Activated T-helper 9 cell treated with anti-CD3 and anti-CD28 coated beads, Interleukin-2, amount 50 U/mL, for 16 hours (primary cell): ENCODE results near the gene P2RY14.
"Not testable (repeated sequence)": the region's sequence is repeated elsewhere in the genome, so short reads cannot be mapped to it uniquely, and the experiment has no call there.

ENCODE experiments used
- DNase-seq: peaks from one replicate; pipeline ENCODE4 v3.0.0-alpha.2; 2020; ENCODE audit warnings: low read depth

The P2RY14 gene

GRCh38 chr3:151259664-151260063, 18.7 kb downstream of the P2RY14 start:
- no peak for DNase-seq

DNA sequence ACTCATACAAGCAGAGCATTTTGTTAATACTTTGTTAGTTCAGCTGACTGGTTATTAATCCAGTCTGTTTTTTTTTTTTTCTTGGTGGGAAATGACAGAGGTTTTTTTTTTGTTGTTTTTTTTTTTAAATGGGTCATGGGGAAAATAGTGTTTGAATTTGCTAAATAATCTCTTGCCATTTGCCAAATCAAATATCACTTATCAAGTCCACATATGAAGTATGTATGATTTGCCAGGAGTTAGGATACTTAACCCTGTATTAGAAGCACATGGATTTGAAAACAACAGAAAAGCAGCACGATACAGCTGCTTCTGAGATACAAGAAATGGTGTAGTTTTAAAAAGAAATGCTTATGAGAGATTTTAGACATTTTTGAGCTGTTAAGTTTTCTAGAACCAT, 21.6 kb downstream of the P2RY14 start:
- DNase-seq, result no peak

DNA sequence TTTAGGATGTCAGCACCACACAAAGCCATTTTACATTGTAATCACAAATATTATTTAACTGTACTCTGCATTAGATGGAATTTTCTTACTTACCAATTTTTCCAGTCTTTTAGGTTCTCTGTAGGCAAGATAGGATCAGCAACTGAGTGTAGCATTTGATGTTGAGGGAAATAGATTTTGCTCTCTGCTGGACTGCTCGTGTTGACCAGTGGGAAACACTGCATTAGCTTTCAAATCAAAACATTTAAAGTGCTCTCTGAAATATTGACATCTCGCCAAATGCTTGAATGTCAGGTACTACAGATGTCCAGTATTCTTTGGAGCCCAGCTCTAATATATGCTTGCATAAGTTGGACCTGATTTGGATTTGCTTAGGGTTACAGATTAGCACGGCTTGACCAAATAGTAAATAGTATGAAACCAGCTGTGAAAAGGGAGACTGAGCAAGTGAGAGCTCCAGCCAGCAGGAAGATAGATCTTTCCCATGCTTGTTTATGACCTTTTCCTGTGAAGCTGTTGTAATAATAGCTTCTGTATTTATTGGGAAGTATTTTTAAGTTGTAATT, 29.5 kb downstream of the P2RY14 start:
- no peak for DNase-seq

GRCh38 chr3:151242006-151242405, 36.3 kb downstream of the P2RY14 start:
- DNase-seq, result not testable (repeated sequence)

DNA sequence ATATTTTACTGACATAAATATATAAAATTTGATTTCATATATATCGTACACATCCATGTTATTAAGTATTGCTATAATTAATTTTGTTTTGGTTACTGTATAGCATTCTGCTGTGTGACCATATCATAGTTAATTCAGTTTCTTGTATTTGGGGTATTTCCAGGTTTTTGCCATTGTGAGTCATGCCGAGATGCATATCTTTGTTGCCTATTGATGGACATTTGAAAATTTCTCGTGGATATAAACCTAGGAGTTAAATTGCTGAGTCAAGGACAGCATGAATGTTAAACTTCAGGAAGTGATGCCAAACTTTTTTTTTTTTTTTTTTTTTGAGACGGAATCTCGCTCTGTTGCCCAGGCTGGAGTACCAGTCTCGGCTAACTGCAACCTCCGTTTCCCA, 41.6 kb downstream of the P2RY14 start:
- no peak for DNase-seq

DNA sequence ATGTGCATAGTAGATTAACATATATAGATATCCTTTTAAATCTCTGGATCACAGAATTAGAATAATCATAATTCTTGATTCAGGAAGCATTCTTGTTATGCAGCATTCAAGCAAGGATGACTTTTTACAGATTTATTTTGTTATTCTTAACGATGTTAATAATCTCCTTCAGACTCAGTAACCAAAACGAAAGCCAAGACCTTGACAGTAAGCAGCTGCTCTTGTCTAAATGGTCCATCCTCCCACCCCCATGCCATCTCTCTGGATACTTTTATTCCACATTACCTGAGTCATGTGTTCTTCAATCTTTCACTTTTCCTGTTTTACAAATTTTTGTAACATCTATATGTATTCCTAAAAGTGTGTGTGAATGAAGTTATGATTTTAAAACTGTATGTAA, 42.0 kb downstream of the P2RY14 start:
- DNase-seq, result no peak

GRCh38 chr3:151234825-151235224, 43.5 kb downstream of the P2RY14 start:
- DNase-seq, result no peak

DNA sequence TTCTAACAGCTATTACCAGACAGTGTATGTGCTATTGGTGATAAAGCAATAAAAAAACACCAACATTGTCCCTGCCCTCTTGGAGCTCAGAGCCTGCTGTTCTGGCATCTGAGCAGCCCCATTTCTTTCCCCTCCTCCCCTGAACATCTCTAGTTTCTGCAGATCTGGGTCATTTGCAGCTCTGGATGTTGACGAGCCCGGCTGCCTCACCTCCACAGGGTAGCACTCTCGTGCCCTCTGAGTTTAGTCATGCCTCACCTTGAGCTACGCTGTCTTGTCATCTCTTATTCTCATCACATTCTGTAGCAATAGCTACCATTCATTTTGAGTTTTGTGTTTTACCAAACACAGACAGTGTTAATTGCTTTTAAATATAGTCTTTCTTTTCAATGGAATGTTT, 45.4 kb downstream of the P2RY14 start:
- no peak for DNase-seq

- DNase-seq, result not testable (repeated sequence)
Observed at GRCh38 chr3:151232403-151232802, 45.9 kb downstream of the P2RY14 start.

- DNase-seq, result no peak
Observed at GRCh38 chr3:151230646-151231045, 47.7 kb downstream of the P2RY14 start.

GRCh38 chr3:151228666-151229040, 49.7 kb downstream of the P2RY14 start:
- no peak for DNase-seq

GRCh38 chr3:151227807-151228665, 50.3 kb downstream of the P2RY14 start:
- peak; percentile 64 for DNase-seq

GRCh38 chr3:151227266-151227806, 51.0 kb downstream of the P2RY14 start:
- no peak for DNase-seq

DNA sequence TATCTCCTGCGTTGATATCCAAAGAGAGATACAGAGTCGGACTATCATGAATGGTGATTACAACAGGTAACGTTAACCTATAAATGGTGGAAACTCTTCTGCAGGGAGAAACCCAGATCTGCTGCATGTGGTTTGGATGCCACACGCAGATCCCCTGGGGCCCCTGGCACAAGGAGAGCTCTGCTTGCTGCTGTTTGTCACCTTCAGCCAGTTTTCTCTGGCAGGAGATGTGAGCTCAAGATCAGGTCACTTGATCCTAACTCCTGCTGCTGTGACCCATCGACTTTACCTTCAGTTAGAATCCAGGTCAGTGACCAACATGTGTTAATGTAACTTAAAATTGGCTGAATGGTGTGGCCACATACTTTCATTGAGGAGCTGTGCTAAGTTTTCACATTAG, 51.5 kb downstream of the P2RY14 start:
- DNase-seq, result no peak

- no peak for DNase-seq
Observed at GRCh38 chr3:151226088-151226563, 52.2 kb downstream of the P2RY14 start.

GRCh38 chr3:151225040-151225975, 53.0 kb downstream of the P2RY14 start:
- no peak for DNase-seq

DNA sequence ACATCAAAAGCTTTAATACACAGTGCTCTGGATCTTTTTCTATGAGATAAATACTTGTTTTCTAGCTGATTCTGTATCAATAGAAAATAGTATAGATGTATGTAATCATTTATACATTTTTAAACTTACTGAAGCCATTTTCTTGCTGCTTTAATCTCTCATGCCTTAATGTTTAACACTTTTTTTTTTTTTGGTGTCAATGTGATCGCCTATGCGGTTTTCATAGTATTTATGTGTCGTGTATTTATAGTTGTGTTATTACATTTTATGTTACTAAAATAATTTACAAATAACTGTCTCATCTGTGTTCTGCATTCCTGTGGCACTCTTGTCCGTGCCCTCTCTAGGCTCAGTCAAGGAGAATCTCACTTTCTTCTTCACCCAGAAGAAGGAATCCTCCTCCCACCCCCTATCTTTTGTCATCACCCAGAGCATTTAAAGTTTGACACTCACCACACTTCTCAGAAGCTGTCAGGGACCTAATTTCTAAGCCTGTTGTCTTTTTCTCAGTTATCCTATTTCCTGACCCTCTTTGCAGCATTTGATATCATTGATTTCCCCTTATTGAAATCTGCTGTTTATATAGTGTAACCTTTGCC, 54.0 kb downstream of the P2RY14 start:
- DNase-seq, result no peak

- DNase-seq, result no peak
Observed at GRCh38 chr3:151219056-151219455, 59.3 kb downstream of the P2RY14 start.

DNA sequence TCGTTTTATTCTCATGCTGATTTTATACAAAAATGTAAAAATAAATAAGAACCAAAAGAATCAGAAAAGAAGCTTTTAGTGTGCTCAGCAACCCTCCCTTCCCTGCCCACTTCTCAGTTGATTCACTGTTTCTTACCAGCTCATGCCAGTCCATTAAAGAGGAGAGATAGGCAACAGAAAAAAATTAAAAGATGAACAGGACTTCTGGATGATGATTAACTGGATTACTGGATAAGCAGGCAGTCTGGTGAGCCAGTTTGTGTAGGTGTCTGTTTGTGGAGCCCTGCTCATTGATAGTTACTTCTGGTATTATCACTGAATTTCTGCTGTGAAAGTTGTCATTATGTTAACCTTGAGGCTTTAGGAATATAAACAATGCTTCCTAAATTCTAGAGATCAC, 60.2 kb downstream of the P2RY14 start:
- DNase-seq, result no peak

DNA sequence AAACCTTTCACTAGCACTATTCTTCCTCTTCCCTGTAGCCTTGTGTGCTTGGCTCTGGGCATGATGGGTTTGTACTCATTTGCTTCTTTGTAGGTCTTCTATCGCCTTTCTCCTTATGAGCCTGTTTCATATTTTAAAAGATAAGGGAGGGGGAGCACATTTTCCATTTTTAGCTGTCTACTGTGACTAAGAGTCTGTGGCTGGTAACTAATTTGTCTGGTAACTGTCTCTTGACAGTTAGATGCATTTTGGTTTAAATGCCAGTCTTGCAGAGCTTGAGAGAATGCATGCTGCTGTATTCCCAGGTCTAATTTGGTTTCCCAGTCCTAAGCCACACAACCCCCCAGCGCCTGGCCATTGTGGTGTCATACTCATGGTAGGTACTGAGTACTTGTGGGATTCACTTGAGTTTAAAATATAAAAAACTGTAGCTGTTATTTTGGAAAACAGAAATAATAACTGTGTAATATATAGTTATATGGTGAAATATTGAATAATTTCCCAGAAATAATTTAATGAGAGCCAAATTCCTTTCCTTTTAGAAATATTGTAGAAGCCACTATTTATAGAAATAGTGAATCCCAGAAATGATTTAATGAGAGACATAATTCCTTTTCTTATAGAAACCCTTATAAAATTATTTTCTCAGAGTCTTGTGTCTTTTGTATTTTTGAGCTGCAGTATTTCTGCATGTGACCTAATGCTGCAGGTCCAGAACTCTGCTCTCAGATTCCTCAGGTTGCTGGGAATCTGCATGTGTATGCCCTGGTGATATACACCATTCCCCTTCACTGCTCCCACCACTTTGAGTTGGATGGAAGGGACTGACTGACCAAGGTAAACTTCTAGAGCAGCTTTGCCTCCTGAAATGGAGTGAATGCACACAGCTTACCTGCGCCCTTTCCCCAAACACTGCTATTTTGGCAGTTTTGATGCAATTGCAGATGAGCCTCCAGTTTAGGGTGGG, 61.4 kb downstream of the P2RY14 start:
- no peak for DNase-seq

- DNase-seq, result no peak
Observed at GRCh38 chr3:151214459-151214858, 63.9 kb downstream of the P2RY14 start.
